HK-2 (cell line): ENCODE measurements around the gene TLE6.
A peak's percentile ranks its signal among the peaks of the same experiment; 100 is the strongest.
"Not testable (repeated sequence)": the region's sequence is repeated elsewhere in the genome, so short reads cannot be mapped to it uniquely, and the experiment has no call there.

Experiments used
- DNase-seq: peaks from one replicate; pipeline ENCODE4 v3.0.0-alpha.2; 2018; ENCODE audit not compliant: unreplicated experiment

The TLE6 gene

DNA sequence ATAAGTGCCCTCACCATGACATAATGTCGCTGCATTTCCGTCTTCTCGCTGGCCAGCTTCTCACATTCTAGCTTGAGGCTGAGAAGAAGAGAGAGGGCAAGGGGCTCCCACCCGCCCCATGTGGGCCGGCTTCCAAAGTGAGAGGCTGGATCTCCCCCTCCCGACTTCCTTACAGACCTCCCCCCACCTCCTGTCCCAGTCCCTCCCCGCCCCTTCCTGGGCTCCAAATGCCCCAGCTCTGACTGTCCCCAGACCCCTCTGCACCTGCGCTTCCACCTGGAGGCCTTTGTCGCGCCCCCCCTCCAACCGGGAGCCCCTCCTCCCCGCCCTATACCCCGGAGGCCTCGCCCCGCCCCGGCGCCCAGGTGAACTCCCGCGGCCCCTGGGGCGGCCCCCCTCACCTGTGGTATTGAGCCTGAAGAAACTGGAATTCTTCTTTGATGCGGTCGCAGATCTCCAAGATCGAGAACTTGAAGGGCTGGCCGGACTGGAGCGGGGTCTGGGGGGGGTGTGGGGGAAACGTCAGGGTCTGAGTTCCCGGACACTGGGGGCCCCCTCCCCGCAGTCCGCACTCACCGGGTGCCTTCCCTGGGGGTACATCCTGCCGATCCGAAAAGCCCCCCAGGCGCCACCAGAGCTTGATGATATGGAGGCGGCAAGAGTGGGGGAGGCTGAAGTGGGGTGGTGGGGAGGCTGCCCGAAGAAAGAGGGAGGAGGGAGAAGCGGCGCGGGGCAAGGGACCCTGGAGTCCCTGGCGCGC, 51.1 kb downstream of the TLE6 start:
- no peak for DNase-seq

DNA sequence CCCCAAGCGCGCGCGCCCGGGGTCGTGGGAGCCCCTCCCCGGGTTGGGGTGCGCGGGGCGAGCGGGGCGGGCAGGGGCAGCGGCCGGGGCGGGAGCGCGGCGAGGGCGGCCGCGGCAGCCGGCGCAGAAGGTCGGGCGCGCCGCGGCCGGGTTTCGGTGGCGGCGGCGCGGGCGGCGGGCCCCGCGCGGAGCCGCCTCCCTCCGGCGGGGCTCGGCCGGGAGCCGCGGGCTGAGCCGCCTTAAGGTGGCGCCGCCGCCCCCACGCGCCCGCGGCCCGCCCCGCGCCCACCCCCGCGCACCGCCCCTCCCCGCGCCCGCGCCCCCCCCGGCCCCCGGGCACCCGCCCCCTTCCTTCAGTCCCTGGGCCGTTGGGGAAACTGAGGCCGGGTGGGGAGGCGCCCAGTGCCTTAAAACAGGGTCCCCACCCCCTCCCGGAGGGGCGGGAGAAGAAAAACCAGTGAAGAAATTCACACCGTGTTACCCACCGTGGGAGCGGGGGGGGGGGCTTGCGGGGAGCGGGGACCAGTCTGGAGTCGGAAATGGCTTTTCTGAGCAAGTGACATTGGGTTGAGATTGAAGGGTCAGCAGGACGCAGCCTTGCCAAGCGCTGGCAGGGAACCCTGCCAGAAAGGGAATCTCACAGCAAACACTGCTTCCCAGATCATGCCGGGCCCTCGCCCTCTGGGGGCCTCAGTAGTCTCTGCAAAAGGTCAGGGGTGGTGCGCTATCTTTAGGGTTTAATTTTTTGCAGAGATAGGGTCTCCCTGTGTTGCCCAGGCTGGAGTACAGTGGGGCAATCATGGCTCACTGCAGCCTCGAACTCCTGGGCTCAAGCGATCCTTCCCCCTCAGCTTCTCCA, 51.9 kb downstream of the TLE6 start, which contains the start of gene TLE2:
Gene TLE2 (minus strand): TSS at position 216 of the 859 bp plus-strand sequence. CDS start 376 bp downstream, outside the sequence.
- DNase-seq: no peak

DNA sequence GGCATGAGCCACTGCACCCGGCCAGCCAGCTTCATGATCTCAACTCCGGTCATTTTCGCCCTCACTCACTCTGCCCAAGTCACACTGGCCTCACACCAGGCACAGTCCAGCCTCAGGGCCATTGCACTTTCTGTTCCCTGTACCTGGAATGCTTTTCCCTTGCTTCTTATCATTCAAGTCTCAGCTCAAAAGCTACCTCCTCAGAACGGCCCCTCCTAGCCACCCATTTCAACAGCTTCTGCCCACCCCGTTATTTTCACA, 54.2 kb downstream of the TLE6 start:
- no peak for DNase-seq

DNA sequence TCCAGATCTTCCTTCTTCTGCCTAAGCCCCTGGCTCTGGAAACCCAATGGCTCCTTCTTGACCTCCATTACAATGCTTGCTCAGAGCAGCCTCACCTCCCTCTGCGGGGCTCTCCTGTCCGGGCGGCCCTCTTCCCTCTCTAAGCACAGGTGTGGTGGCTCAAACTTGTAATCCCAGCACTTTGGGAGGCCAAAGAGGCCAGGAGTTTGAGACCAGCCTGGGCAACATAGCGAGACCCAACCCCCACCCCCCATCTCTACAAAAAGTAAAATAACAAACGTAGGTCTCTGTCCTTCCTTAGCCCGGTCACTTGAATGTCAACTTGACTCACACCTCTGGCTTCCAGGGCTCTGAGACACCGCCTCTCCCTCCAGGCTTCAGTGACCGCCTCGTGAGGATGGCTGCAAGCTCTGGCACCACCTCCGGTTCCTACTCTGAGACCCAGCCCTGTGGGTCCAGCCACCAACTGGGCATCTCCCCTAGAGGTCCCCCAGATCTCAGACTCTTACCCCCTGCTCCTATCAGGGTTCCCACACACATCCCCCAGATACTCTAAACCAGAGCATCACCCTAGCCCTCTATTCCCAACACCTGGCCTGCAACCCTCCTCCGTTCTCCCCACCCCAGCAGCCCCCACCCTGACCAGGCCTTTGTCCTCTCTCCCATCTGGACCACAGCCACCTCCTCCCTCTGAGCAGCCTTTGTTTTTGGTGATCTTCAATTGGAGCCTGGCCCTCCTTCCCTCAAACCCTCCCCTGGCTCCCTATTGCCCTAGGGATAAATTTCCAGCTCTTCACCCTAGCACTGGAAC, 56.4 kb downstream of the TLE6 start:
- DNase-seq: peak; percentile 31

DNA sequence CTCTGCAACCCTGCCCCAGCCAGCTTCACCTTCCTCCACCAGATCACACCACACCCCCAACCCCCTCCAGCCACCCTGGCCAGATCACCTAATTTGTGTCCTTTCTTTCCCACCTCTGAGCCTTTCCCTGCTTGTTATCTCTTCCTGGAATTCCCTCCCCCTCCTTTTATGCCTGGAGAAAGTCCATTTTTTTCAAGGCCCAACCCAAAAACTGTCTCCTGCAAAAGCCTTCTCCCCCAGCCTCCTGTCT, 57.0 kb downstream of the TLE6 start:
- DNase-seq: no peak

DNA sequence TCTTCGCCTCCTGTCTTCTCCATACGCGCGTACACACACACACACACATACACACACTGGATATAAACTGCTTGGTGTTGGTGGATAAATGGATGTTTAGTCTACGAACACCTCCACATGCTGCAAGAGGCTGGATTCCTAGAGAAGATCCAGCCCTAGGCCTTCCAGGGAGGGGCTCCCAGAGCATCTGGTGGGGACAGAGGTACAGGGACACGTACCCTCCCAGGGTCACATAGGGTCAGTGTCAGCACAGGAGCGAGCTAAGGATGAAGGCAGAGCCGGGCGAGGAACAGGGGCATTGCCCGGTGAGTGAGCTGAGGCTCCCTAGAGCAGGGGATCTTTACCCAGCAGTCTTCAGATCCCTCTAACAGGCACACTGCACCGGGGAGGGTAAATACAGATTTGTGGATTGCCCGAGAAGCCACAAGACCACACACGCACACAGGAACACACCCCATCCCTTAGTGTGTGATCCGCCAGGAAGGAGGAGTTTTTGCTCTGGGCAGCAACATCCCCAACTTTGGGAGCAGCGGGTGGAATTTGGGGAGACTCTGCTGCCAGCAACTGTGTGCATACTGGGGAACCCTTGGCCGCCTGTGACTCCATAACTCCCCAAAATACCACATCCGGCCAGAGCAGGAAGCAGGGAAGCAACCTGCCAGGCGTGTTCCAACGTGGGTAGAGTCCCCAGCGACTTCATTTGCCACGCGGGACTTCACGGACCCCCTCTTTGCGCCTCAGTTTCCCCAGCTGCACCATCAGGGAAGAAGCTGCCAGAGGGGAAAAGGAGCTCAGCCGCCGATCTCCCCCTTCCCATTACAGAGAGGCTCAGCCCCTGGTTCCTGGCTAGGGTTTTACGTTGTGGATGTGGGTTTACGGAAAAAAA, 57.5 kb downstream of the TLE6 start:
- peak; percentile 44 for DNase-seq

DNA sequence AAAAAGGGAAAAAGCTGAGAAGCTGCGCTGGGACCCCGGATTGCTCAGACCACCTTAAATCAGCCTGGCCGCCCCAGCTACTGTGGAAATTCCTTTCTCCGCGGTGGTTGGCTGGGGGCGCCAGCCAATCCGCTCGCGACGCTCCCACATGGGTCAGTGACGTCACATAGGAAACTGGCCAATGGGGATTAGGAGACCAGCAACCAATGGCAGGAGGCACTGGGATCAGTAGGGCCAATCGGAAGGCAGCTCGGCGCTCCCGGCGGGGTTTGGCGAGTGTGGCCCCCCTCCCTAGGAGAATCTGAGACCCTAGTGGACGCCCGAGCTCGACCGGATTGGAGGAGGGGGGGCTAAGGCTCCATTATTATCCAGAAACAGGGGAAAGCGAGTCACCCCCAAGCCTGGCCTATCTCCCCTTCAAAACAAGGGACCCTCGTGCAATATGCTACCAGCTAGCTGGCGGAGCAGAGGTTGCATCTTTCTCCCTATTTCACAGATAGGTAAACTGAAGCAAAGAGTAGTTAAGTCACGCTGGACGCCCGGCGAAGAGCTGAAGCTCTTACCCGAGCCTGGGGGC, 58.3 kb downstream of the TLE6 start:
- DNase-seq: peak; percentile 97

DNA sequence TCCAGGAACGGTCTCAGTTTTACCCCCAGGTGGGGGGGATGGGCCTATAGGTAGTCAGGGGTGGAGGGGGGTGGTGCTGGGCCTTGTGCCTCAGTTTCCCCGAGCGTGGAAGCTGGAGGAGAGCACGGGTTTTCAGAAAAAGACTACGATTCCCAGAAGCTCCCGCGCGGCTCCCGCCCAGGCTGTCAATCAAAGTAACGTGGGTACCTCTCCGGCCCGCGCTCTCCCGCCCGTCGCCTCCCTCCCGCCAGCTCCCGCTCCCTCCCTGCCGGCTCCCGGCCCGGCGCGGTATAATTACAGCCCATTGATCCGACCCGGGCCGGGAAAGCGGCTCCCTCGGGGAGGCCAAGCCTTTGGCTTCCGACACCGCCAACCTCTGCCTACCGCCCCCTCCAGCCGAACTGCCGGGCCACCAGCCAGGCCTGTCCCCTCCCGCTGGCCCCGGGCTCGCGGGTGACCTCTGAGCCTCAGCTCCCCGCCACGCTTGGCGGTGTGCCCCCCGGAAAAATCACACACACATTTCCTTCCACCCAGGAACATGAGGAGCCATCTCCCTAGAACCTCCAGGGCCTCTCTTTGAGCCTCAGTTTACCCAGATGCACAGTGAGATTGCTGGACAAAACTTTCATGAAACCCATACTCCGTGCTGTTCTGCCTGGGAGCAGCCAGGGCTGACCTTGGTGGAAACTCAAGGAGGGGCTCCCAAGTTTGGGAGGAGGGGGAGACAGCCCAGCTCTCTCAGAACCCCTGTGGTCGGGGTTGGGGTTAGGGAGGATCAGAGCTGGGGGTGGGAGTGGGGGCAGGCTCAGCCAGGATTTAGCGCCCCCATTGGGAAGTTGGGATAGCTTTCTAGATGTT, 59.0 kb downstream of the TLE6 start:
- peak; percentile 92 for DNase-seq

DNA sequence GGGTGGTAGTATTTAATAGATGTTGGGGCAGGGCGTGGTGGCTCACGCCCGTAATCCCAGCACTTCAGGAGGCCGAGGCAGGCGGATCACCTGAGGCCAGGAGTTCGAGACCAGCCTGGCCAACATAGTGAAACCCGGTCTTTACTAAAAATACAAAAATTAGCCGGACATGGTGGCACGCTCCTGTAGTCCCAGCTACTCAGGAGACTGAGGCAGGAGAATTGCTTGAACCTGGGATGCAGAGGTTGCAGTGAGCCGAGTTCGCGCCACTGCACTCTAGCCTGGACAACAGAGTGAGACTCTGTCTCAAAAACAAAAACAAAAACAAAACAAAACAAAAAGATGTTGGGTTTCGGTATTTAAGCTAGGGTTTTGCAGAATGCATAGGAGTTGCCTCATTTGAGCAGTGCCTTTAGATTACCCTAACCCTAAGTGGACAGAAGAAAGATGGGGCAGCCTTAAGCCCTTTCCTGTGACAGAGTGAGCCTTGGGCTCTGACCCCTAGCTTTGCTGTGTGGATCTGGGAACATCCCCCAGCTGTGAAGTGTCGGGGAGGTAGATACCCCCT, 59.7 kb downstream of the TLE6 start:
- DNase-seq: not testable (repeated sequence)

DNA sequence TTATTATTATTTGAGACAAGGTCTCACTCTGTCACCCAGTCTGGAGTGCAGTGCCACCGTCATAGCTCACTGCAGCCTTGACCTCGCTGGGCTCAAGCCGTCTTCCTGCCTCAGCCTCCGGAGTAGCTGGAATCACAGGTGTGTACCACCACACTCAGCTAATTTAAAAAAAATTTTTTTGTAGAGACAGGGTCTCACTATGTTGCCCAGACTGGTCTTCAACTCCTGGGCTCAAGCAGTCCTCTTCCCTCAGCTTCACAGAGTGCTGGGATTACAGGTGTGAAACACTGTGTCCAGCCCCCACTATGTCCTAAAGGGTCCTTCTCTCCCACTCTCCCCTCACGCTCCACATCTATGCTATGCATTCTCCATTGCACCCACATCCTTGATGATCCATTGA, 60.9 kb downstream of the TLE6 start:
- DNase-seq: no peak

DNA sequence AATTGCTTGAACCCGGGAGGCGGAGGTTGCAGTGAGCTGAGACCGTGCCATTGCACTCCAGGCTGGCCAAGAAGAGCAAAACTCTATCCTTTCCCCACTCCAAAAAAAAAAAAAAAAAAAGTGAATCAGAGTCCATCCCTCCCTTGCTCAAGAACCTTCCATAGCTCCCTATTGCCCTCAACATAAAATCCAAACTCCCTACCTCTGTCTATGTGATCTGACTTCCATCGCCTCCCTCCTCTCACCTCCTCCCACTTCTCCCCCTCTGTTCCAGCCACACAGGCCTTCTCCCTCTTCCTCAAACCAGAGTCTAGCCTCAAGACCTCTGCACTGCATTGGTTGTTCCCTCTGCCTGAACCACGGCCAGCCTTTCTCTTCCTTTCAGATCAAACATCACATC, 61.8 kb downstream of the TLE6 start:
- DNase-seq: no peak

DNA sequence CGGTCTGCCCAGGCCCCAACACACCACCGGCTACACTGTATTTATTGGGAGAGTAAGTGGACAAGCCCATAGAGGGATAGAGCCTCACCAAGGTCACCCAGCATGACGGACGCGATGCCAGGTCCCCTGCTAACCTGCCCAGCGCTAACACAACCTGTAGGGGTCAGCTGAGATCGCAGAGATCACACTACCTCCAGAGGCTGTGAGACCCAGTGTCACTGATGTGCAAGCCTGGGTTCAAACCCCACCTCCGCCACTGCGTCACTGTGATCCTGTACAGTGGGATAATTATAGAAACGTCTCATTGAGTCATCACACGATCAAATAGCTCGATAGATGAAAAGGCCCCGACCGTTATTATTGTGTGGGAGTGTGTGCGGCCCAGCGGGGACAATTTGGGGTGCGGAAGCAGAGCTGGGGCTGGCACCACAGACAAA, 62.3 kb downstream of the TLE6 start:
- no peak for DNase-seq

DNA sequence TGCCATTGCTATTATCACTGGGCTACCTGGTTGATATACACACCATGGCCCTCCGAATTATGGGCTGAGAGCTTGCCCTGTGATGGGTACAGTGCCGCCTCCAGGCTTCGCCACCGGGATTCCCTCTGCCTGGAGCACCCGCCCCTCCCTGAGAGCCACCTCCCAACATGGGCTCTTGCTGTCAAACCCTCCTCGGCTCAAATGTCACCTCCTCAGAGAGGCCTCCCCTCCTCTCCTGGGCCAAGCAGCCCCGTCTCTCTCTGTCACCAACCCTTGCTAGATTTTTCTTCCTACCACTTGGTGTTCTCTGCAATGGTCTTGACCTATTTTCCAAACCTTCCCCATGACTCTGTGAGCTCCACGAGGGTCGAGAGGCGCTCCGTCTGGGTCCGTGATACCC, 64.0 kb downstream of the TLE6 start:
- DNase-seq: no peak

DNA sequence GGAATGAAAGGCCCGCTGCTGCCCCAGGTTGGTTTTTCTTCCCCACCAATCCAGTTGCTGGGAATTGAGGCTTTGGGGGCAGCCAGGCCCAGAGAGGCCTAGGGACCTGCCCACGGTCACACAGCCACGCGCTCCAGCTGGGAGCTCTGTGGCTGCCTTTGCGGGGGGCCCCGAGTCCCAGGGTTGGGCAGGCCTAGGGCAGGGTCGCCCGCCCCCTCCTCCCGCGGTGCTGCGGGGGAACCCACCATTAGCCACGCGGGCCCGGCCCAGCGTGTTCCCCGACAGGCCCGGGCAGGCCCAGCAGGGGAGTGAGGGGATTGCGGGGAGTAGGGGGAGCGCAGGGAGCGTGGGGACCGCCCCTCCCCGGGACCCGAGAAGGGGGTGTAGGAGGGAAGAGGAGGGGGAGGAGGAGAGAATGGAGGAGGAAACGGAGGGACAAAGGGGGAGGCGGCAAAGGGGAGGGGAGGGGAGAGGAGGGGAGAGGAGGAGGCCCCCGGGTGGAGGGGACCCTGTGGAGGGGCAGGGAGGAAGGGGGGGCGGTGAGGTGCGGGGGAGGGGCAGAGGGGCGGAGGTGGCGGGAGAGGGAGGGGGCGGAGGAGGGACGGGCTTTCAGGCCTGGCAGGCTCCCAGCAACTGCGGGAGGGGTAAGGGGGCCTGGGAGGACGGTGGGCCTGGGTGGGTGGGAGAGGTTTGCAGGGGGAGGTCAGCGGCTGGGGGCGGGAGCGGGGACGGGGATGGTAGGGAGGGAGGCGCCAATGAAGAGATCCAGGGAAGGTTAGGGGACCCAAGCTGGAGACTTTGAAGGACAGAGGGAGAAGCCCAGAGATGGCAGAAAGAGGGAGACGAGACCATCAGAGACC, 64.6 kb downstream of the TLE6 start:
- no peak for DNase-seq

DNA sequence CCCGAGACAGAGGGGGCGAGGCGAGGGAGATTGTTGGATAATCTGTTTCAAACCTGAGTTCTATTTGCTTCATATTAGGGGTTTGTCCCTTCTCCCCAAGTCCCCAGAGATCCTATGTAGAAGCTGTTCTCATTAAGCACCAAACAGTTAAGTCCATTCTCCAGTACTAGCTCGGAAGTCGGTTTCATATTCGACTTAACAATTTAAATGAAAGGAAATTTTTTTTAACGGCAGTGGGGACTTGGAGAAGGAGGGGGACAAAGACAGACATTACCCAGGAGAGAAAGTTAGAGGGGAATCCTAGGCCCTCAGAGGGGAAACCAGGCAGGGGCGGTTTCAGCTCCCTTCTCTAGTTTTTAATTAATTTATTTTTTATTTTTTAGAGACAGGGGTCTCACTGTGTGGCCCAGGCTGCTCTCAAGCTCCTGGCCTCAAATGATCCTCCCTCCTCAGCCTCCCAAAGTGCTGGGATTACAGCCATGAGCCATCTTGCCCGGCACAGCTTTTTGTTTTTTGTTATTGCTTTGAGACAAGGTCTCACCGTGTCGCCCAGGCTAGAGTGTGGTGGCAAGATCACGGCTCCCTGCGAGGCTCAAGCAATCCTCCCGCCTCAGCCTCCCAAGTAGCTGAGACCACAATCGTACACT, 65.4 kb downstream of the TLE6 start:
- no peak for DNase-seq
